D721Med (cell line): ENCODE data around the gene TSPAN3.

Experiments
- DNase-seq: peaks from one replicate; pipeline ENCODE4 v3.0.0; 2011; ENCODE audit warnings: low spot score; ENCODE audit not compliant: insufficient read length
- FAIRE-seq: peaks from 2 replicates; lab custom pipeline; 2011; peaks lifted over from hg19 to GRCh38; lab: Jason Lieb, UNC
- CTCF ChIP-seq: IDR thresholded peaks from 2 replicates; pipeline ENCODE4 v1.5.1; 2012; ENCODE audit warnings: mild to moderate bottlenecking, control low read depth; ENCODE audit not compliant: insufficient read depth; ENCODE audit errors: missing control alignments

The TSPAN3 gene

GRCh38 chr15:77057072-77057471, 13.8 kb downstream of the TSPAN3 start:
- FAIRE-seq (no peak), DNase-seq (no peak)
- no peak for TF ChIP-seq CTCF

- FAIRE-seq (no peak), DNase-seq (no peak)
- no peak for TF ChIP-seq CTCF
Observed at GRCh38 chr15:77053709-77054108, 17.2 kb downstream of the TSPAN3 start.

- TF ChIP-seq CTCF: no peak
- FAIRE-seq (no peak), DNase-seq (no peak)
Observed at GRCh38 chr15:77052556-77052955, 18.4 kb downstream of the TSPAN3 start.

- no peak for FAIRE-seq
- DNase-seq: no peak
- no peak for TF ChIP-seq CTCF
Observed at GRCh38 chr15:77048135-77048876, 22.6 kb downstream of the TSPAN3 start.

- no peak for TF ChIP-seq CTCF
- no peak for FAIRE-seq
- DNase-seq: no peak
Observed at GRCh38 chr15:77046704-77047412, 24.1 kb downstream of the TSPAN3 start.

GRCh38 chr15:77045985-77046384, 24.9 kb downstream of the TSPAN3 start:
- FAIRE-seq (no peak), DNase-seq (no peak)
- TF ChIP-seq CTCF: no peak
